Measurements from ENCODE around the gene HNRNPC. TPM values are rescaled to one million over a fixed set of nuclear protein-coding genes. Genes with fewer than 3 reads are reported as not detected.
A peak's percentile ranks its signal among the peaks of the same experiment; 100 is the strongest.

HNRNPC gene
- total and polyA plus RNA-seq, 9 of the 15 experiments (the other 6 are each of a cell fraction or from before 2014, with no cell fraction given) = 679 to 1,557 (median 1,191) TPM

DNA sequence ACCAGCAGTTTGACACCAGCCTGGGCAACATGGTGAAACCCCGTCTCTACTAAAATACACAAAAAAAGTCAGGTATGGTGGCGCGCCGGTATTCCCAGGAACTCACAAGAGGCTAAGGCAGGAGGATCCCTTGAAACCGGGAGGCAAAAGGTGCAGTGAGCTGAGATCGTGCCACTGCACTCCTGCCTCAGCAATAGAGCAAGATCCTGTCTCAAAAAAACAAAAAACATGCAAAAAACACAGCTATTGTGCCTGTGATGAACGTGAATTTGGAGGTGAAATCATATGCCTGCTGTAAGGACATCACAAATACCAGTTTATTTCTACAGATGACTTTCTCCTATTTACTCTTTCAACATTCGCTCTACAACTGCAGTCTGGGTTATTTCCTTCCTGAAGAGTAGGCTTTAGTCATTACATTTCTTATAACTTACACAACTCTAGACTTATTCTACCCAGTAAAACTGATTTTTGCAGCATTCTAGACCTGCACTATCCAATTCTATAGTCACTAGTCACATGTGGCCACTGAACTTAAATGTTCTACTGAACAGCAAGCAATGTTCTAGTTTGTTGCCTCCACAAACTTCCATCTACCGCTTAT is 48.3 kb downstream of the HNRNPC start (continued):
- TF ChIP-seq, protein P1, sequence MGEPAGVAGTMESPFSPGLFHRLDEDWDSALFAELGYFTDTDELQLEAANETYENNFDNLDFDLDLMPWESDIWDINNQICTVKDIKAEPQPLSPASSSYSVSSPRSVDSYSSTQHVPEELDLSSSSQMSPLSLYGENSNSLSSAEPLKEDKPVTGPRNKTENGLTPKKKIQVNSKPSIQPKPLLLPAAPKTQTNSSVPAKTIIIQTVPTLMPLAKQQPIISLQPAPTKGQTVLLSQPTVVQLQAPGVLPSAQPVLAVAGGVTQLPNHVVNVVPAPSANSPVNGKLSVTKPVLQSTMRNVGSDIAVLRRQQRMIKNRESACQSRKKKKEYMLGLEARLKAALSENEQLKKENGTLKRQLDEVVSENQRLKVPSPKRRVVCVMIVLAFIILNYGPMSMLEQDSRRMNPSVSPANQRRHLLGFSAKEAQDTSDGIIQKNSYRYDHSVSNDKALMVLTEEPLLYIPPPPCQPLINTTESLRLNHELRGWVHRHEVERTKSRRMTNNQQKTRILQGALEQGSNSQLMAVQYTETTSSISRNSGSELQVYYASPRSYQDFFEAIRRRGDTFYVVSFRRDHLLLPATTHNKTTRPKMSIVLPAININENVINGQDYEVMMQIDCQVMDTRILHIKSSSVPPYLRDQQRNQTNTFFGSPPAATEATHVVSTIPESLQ (CRISPR knock-in tag; IDR thresholded peaks at IDR 0.05) = no peak
- no peak for TF ChIP-seq STAG1 (CRISPR knock-in tag; IDR thresholded peaks at IDR 0.05; ENCODE audit: borderline replicate concordance)
- TF ChIP-seq, protein P2, sequence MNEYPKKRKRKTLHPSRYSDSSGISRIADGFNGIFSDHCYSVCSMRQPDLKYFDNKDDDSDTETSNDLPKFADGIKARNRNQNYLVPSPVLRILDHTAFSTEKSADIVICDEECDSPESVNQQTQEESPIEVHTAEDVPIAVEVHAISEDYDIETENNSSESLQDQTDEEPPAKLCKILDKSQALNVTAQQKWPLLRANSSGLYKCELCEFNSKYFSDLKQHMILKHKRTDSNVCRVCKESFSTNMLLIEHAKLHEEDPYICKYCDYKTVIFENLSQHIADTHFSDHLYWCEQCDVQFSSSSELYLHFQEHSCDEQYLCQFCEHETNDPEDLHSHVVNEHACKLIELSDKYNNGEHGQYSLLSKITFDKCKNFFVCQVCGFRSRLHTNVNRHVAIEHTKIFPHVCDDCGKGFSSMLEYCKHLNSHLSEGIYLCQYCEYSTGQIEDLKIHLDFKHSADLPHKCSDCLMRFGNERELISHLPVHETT (CRISPR knock-in tag; conservative IDR thresholded peaks at IDR 0.05 in 1 of 2, IDR thresholded peaks at IDR 0.05 in 1 of 2) = no peak

- H3K9me3 ChIP-seq (replicated peaks; ENCODE audit: control insufficient read depth, insufficient read depth, low read depth, low read length) = no peaks in the 10 kb centered on the region
- H3K4me1 ChIP-seq (replicated peaks in 1 of 2; ENCODE audit: control insufficient read depth in 2 of 2, insufficient read depth in 2 of 2, low read length in 2 of 2) = peaks cover 0 to 2% of the 10 kb centered on the region in 2 experiments; a peak in 1 of 5 replicates
- ATAC-seq (no peak), FAIRE-seq (no peak), DNase-seq (ENCODE audit: extremely low read depth in 1 of 4, low spot score in 3 of 4) (no peak)
- no peak overlapping the region for H3K4me3 ChIP-seq
- H3K36me3 ChIP-seq (ENCODE audit: control insufficient read depth, insufficient read depth, low read length) = peaks cover 97% of the 10 kb centered on the region
- TF ChIP-seq ZBTB33 (CRISPR knock-in tag; IDR thresholded peaks at IDR 0.05) (0 out of 2 replicates have a peak, but pooled peaks have one; percentile 43), SUPT5H (IDR thresholded peaks at IDR 0.05) (0 out of 2 replicates have a peak, but pooled peaks have one; percentile 30), EHMT2 (IDR thresholded peaks at IDR 0.05) (no peak)
- BruUV-seq (replicated peaks) = TSS peak; percentile 13
- no peak overlapping the region for H3K9ac ChIP-seq (ENCODE audit: insufficient read depth in 1 of 2, low read depth in 2 of 2, low read length in 2 of 2)
- intact Hi-C loops (cut with micrococcal nuclease) (no loop called here), in situ Hi-C loops (cut with MboI) (no loop called here)
- ChIA-PET CTCF (ENCODE audit: low intra/inter-chr PET ratio) (no interaction called here), POLR2A (interaction anchor here (1.2 to 1.9 kb wide), 2 partner anchors 9 to 12 kb away, joined by 3 to 5 read pairs; no protein-coding TSS in a partner anchor)
- no peak overlapping the region for H2AFZ ChIP-seq (ENCODE audit: low read depth, low read length)
- WGBS (ENCODE audit: insufficient coverage, low coverage, missing lambda C conversion rate) = 67% methylated on average over 4 of the region's 4 CpGs
- H4K20me1 ChIP-seq (replicated peaks; ENCODE audit: control insufficient read depth, insufficient read depth, low read length) = peaks cover 31% of the 10 kb centered on the region
- H3K4me2 ChIP-seq (ENCODE audit: insufficient read depth, low read length) = no peak overlapping the region
- H3K9me1 ChIP-seq (ENCODE audit: control insufficient read depth, insufficient read depth, low read length) = no peaks in the 10 kb centered on the region
- H3K79me2 ChIP-seq (ENCODE audit: control insufficient read depth, insufficient read depth, low read length) = peaks cover 95% of the 10 kb centered on the region
- no peak overlapping the region for H3K27ac ChIP-seq (ENCODE audit: extremely low read depth, low read depth, low read length)
- H3K27me3 ChIP-seq (ENCODE audit: control insufficient read depth in 2 of 2, insufficient read depth in 2 of 2, low read length in 2 of 2) = no peaks in the 10 kb centered on the region
These were observed 49.6 kb downstream of the HNRNPC start for GRCh38 chr14:21219561-21220111.
